ENCODE results near the gene RNF183. TPM values are rescaled to one million over a fixed set of nuclear protein-coding genes. Genes with fewer than 3 reads are reported as not detected.

The RNF183 gene
- total RNA-seq, 5 donors from 2014 or later (not counting 1 experiment from before 2014, with no cell fraction given) = 0.73 TPM; not detected in 4

- no peaks in the 10 kb centered on the region for H3K36me3 ChIP-seq (ENCODE audit: control insufficient read depth in 2 of 2, extremely low read depth in 1 of 2, insufficient read depth in 1 of 2, low read length in 1 of 2)
- no peak overlapping the region for H3K4me3 ChIP-seq (ENCODE audit: control insufficient read depth in 1 of 2, extremely low read depth in 1 of 2, low read length in 1 of 2)
- Mint-ChIP-seq H3K36me3 (no peaks in the 10 kb centered on the region), H3K9me3 (no peaks in the 10 kb centered on the region), H3K4me3 (peak overlapping the region in 2 of 3 donors; percentile 45 to 85), H3K27ac (peak overlapping the region; percentile 30 to 67), H3K27me3 (no peaks in the 10 kb centered on the region), H3K4me1 (peaks cover 24 to 42% (median 25%) of the 10 kb centered on the region in 3 donors)
- H3K27me3 ChIP-seq (replicated peaks in 1 of 2; ENCODE audit: control insufficient read depth in 2 of 2, extremely low read depth in 1 of 2, insufficient read depth in 2 of 2, low read length in 1 of 2) = peaks cover 0 to 6% of the 10 kb centered on the region in 2 experiments
- no peaks in the 10 kb centered on the region for H3K9me3 ChIP-seq
- WGBS (ENCODE audit: insufficient coverage) = 56% methylated on average over 6 of the region's 9 CpGs
- POLR2A ChIA-PET = interaction anchor here in 1 of 2 donors (0.9 kb wide), 1 partner anchor 26 kb away, joined by 3 read pairs; no protein-coding TSS in a partner anchor
- DNase-seq (peak in 5 of 35 experiments; percentile 4 to 21 (median 10)), ATAC-seq (replicated peaks in 1 of 4) (peak in 1 of 4 experiments; percentile 54)
- H3K4me1 ChIP-seq (ENCODE audit: control insufficient read depth in 1 of 2, extremely low read depth in 1 of 2, insufficient read depth in 2 of 2, low read length in 2 of 2) = peaks cover 0 to 22% of the 10 kb centered on the region in 2 experiments
- CTCF ChIA-PET = no interaction called here
- H3K27ac ChIP-seq (ENCODE audit: low read length) = no peak overlapping the region
Observed at GRCh38 chr9:113341712-113342410, 38.7 kb upstream of the RNF183 start.

GRCh38 chr9:113340011-113340699 lies 37.0 kb upstream of the RNF183 start, which contains the start of gene WDR31:
TSS of gene WDR31 (minus strand) at chr9:113340275. CDS start at chr9:113332022, 8,253 bp downstream.
- Histone ChIP-seq H3K4me3 (ENCODE audit: control insufficient read depth in 1 of 2, extremely low read depth in 1 of 2, low read length in 1 of 2) (peak within 1 kb of the TSS; percentile 73 to 81), H3K36me3 (ENCODE audit: control insufficient read depth in 2 of 2, extremely low read depth in 1 of 2, insufficient read depth in 1 of 2, low read length in 1 of 2) (no peaks in the 10 kb centered on the region), H3K27me3 (replicated peaks in 1 of 2; ENCODE audit: control insufficient read depth in 2 of 2, extremely low read depth in 1 of 2, insufficient read depth in 2 of 2, low read length in 1 of 2) (peaks cover 0 to 6% of the 10 kb centered on the region in 2 experiments), H3K4me1 (ENCODE audit: control insufficient read depth in 1 of 2, extremely low read depth in 1 of 2, insufficient read depth in 2 of 2, low read length in 2 of 2) (peaks cover 0 to 22% of the 10 kb centered on the region in 2 experiments), H3K9me3 (no peaks in the 10 kb centered on the region), H3K27ac (ENCODE audit: low read length) (no peak within 1 kb of the TSS)
- peak within 1 kb of the TSS; percentile 49 to 80 for H3K27ac Mint-ChIP-seq
- ChIA-PET POLR2A (interaction anchor here (0.6 to 1.1 kb wide), 5 partner anchors 9 to 1199 kb away, joined by 3 read pairs; partner anchors contain the start of genes BSPRY (in 1 of the 2), CDC26 (in 1 of the 2) and PRPF4 (in 1 of the 2)), CTCF (interaction anchor here (0.5 to 1.5 kb wide), 5 partner anchors 8 to 116 kb away, joined by 3 to 9 read pairs (median 4); partner anchors contain the start of gene ALAD (in 1 of the 2))
- DNase-seq = peak; percentile 45 to 86 (median 63)
- H3K4me3 Mint-ChIP-seq = peak within 1 kb of the TSS; percentile 84 to 86 (median 85)
- ATAC-seq (replicated peaks in 1 of 4) = peak; percentile 94 to 100 (median 99)
- H3K4me1 Mint-ChIP-seq = peaks cover 24 to 42% (median 25%) of the 10 kb centered on the region in 3 donors
- WGBS (ENCODE audit: insufficient coverage) = 1% methylated on average over 42 of the region's 46 CpGs
- H3K36me3 Mint-ChIP-seq = no peaks in the 10 kb centered on the region
- no peaks in the 10 kb centered on the region for H3K9me3 Mint-ChIP-seq
- no peaks in the 10 kb centered on the region for H3K27me3 Mint-ChIP-seq

DNA sequence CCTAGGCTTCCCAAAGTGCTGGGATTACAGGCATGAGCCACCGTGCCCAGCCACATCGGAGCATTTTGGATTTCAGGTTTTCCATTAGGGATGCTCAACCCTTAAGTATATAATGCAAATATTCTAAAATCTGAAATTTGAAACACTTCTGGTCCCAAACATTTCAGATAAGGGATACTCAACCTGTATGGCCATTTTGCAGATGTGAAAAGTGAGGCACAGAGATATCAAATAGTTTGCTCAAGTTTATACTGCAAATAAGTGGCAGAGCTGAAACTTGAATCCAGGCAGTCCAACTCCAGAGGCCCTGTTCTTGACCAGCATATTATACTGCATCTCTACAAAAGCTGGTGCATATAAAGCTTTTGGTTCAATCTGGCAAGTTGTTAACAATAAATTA lies 34.5 kb upstream of the RNF183 start:
- DNase-seq (no peak), ATAC-seq (replicated peaks in 1 of 4) (no peak)
- Histone ChIP-seq H3K27ac (ENCODE audit: low read length) (no peak overlapping the region), H3K4me3 (ENCODE audit: control insufficient read depth in 1 of 2, extremely low read depth in 1 of 2, low read length in 1 of 2) (no peak overlapping the region), H3K9me3 (no peaks in the 10 kb centered on the region), H3K4me1 (ENCODE audit: control insufficient read depth in 1 of 2, extremely low read depth in 1 of 2, insufficient read depth in 2 of 2, low read length in 2 of 2) (peaks cover 0 to 22% of the 10 kb centered on the region in 2 experiments), H3K36me3 (ENCODE audit: control insufficient read depth in 2 of 2, extremely low read depth in 1 of 2, insufficient read depth in 1 of 2, low read length in 1 of 2) (no peaks in the 10 kb centered on the region), H3K27me3 (replicated peaks in 1 of 2; ENCODE audit: control insufficient read depth in 2 of 2, extremely low read depth in 1 of 2, insufficient read depth in 2 of 2, low read length in 1 of 2) (peaks cover 0 to 6% of the 10 kb centered on the region in 2 experiments)
- POLR2A ChIA-PET = no interaction called here
- Mint-ChIP-seq H3K9me3 (no peaks in the 10 kb centered on the region), H3K4me1 (peaks cover 24 to 32% (median 25%) of the 10 kb centered on the region in 3 donors), H3K27me3 (no peaks in the 10 kb centered on the region), H3K36me3 (no peaks in the 10 kb centered on the region), H3K4me3 (no peak overlapping the region), H3K27ac (no peak overlapping the region)
- CTCF ChIA-PET = interaction anchor here in 1 of 2 donors (0.6 kb wide), 1 partner anchor 40 kb away, joined by 6 read pairs; no protein-coding TSS in a partner anchor
- 100% methylated on average over 1 of the region's 2 CpGs for WGBS (ENCODE audit: insufficient coverage)

DNA sequence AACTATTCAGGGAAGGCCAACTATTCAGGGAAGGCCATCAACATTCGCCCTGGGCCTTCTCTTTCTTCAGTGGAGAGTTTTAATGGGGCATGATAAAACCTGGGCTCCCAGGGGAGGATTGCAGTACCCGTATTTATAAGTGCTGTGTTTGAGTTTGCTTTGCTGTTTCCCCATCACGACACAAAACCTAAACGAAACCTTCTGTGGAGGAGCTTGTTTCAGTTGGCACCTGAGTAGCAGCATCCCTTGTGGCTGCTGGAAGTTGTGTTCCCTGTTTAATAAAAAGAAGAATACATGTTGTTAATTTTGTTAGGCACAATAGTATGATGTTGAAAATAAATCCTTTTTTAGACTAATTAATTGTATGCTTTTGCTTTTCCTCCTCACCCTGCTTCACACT lies 28.6 kb upstream of the RNF183 start:
- WGBS (ENCODE audit: insufficient coverage) = 38% methylated on average over 1 of the region's 4 CpGs
- H3K36me3 Mint-ChIP-seq = no peaks in the 10 kb centered on the region
- H3K9me3 ChIP-seq = no peaks in the 10 kb centered on the region
- H3K4me3 Mint-ChIP-seq = no peak overlapping the region
- H3K27me3 Mint-ChIP-seq = no peaks in the 10 kb centered on the region
- H3K27me3 ChIP-seq (replicated peaks in 1 of 2; ENCODE audit: control insufficient read depth in 2 of 2, extremely low read depth in 1 of 2, insufficient read depth in 2 of 2, low read length in 1 of 2) = no peaks in the 10 kb centered on the region
- H3K36me3 ChIP-seq (ENCODE audit: control insufficient read depth in 2 of 2, extremely low read depth in 1 of 2, insufficient read depth in 1 of 2, low read length in 1 of 2) = no peaks in the 10 kb centered on the region
- CTCF ChIA-PET = no interaction called here
- no peak for DNase-seq
- H3K9me3 Mint-ChIP-seq = no peaks in the 10 kb centered on the region
- H3K4me1 ChIP-seq (ENCODE audit: control insufficient read depth in 1 of 2, extremely low read depth in 1 of 2, insufficient read depth in 2 of 2, low read length in 2 of 2) = no peaks in the 10 kb centered on the region
- ATAC-seq (replicated peaks in 1 of 4) = no peak
- H3K4me3 ChIP-seq (ENCODE audit: control insufficient read depth in 1 of 2, extremely low read depth in 1 of 2, low read length in 1 of 2) = no peak overlapping the region
- POLR2A ChIA-PET = no interaction called here
- H3K27ac ChIP-seq (ENCODE audit: low read length) = no peak overlapping the region
- no peak overlapping the region for H3K27ac Mint-ChIP-seq
- no peaks in the 10 kb centered on the region for H3K4me1 Mint-ChIP-seq

DNA sequence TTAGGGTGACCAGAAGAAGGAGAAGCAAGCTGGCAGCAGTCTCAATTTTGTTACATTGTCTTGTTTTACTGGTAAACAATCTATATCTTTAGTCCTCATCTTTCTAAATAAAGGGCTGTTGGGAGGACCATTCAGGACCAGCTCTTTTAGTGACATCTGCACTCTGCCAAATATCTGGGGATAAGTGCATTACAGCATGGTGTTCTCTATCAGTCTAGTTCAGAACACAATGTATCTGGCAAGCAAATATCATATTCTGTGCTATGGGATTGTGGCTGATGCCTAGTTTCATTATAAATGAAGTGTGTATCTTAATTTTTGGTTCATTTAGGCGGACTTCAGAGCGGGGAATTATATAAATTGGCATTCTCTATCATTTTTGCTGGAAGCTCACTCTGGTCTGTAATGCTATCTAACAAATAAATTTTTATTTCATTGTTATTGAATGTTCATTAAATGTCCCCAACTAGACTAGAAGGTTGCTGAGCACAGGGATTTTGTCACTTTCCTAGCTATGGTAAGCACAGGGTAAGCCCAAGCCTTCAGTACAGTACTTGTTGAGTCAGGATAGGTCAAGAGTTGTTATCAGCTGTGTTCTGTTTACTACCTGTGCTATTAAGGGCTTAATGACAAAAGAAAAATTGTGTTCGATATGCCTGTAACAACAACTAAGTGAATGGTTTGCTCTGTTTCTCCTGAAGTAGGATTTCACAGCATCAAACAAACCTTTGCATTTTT lies 25.0 kb upstream of the RNF183 start:
- no peak for ATAC-seq (replicated peaks in 1 of 4)
- POLR2A ChIA-PET = interaction anchor here in 1 of 2 donors (0.6 to 1.0 kb wide), 2 partner anchors 9 to 140 kb away, joined by 3 read pairs; no protein-coding TSS in a partner anchor
- WGBS (ENCODE audit: insufficient coverage) = no CpG with 5 or more reads among the region's 3 CpGs

DNA sequence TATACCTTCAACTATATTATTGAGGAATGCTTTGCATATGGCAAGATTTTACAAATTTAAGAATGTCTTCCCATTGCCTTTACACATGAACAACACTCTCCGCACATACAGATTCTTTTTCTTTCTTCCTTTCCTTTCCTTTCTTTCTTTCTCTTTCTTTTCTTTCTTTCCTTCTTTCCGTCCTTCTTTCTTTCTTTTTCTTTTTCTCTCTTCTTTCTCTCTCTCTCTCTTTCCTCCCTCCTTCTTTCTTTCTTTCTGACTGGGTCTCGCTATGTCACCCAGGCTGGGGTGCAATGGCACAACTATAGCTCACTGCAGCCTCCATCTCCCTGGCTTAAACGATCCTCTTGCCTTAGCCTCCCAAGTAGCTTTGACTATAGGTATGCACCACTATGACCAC lies 23.1 kb upstream of the RNF183 start:
- H3K27ac ChIP-seq (ENCODE audit: low read length) = no peak overlapping the region
- H3K9me3 ChIP-seq = no peaks in the 10 kb centered on the region
- H3K4me3 ChIP-seq (ENCODE audit: control insufficient read depth in 1 of 2, extremely low read depth in 1 of 2, low read length in 1 of 2) = no peak overlapping the region
- Mint-ChIP-seq H3K9me3 (no peaks in the 10 kb centered on the region), H3K36me3 (no peaks in the 10 kb centered on the region), H3K27ac (no peak overlapping the region), H3K4me1 (no peaks in the 10 kb centered on the region), H3K4me3 (no peak overlapping the region), H3K27me3 (no peaks in the 10 kb centered on the region)
- H3K27me3 ChIP-seq (replicated peaks in 1 of 2; ENCODE audit: control insufficient read depth in 2 of 2, extremely low read depth in 1 of 2, insufficient read depth in 2 of 2, low read length in 1 of 2) = no peaks in the 10 kb centered on the region
- H3K4me1 ChIP-seq (ENCODE audit: control insufficient read depth in 1 of 2, extremely low read depth in 1 of 2, insufficient read depth in 2 of 2, low read length in 2 of 2) = no peaks in the 10 kb centered on the region
- WGBS (ENCODE audit: insufficient coverage) = 93% methylated on average over 2 of the region's 4 CpGs
- POLR2A ChIA-PET = no interaction called here
- CTCF ChIA-PET = interaction anchor here in 1 of 2 donors (0.8 kb wide), 1 partner anchor 553 kb away, joined by 3 read pairs; no protein-coding TSS in a partner anchor
- DNase-seq (no peak), ATAC-seq (replicated peaks in 1 of 4) (no peak)
- H3K36me3 ChIP-seq (ENCODE audit: control insufficient read depth in 2 of 2, extremely low read depth in 1 of 2, insufficient read depth in 1 of 2, low read length in 1 of 2) = no peaks in the 10 kb centered on the region

More for the DNA sequence above, 25.0 kb upstream of the RNF183 start:
- H3K4me1 Mint-ChIP-seq = no peaks in the 10 kb centered on the region
- Histone ChIP-seq H3K27me3 (replicated peaks in 1 of 2; ENCODE audit: control insufficient read depth in 2 of 2, extremely low read depth in 1 of 2, insufficient read depth in 2 of 2, low read length in 1 of 2) (no peaks in the 10 kb centered on the region), H3K9me3 (no peaks in the 10 kb centered on the region), H3K4me3 (ENCODE audit: control insufficient read depth in 1 of 2, extremely low read depth in 1 of 2, low read length in 1 of 2) (no peak overlapping the region), H3K4me1 (ENCODE audit: control insufficient read depth in 1 of 2, extremely low read depth in 1 of 2, insufficient read depth in 2 of 2, low read length in 2 of 2) (no peaks in the 10 kb centered on the region), H3K27ac (ENCODE audit: low read length) (no peak overlapping the region), H3K36me3 (ENCODE audit: control insufficient read depth in 2 of 2, extremely low read depth in 1 of 2, insufficient read depth in 1 of 2, low read length in 1 of 2) (no peaks in the 10 kb centered on the region)
- H3K9me3 Mint-ChIP-seq = no peaks in the 10 kb centered on the region
- H3K27ac Mint-ChIP-seq = no peak overlapping the region
- no peak overlapping the region for H3K4me3 Mint-ChIP-seq
- CTCF ChIA-PET = interaction anchor here in 1 of 2 donors (0.6 kb wide), 1 partner anchor 19 kb away, joined by 4 read pairs; no protein-coding TSS in a partner anchor
- no peak for DNase-seq
- H3K36me3 Mint-ChIP-seq = no peaks in the 10 kb centered on the region
- no peaks in the 10 kb centered on the region for H3K27me3 Mint-ChIP-seq
